Measurements from ENCODE around the gene SLC28A1.

GRCh38 chr15:84991014-84991712 lies 106.7 kb downstream of the SLC28A1 start:
- TF ChIP-seq, protein P1, sequence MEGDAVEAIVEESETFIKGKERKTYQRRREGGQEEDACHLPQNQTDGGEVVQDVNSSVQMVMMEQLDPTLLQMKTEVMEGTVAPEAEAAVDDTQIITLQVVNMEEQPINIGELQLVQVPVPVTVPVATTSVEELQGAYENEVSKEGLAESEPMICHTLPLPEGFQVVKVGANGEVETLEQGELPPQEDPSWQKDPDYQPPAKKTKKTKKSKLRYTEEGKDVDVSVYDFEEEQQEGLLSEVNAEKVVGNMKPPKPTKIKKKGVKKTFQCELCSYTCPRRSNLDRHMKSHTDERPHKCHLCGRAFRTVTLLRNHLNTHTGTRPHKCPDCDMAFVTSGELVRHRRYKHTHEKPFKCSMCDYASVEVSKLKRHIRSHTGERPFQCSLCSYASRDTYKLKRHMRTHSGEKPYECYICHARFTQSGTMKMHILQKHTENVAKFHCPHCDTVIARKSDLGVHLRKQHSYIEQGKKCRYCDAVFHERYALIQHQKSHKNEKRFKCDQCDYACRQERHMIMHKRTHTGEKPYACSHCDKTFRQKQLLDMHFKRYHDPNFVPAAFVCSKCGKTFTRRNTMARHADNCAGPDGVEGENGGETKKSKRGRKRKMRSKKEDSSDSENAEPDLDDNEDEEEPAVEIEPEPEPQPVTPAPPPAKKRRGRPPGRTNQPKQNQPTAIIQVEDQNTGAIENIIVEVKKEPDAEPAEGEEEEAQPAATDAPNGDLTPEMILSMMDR (IDR thresholded peaks at IDR 0.05; ENCODE audit: low read depth, low read length): no peak
- no peak for TF ChIP-seq POLR2A (IDR thresholded peaks at IDR 0.05; ENCODE audit: extremely low read depth, insufficient read length)
- no peak for TF ChIP-seq MAX (IDR thresholded peaks at IDR 0.05; ENCODE audit: low read depth, low read length)
- TF ChIP-seq MYC (IDR thresholded peaks at IDR 0.05; ENCODE audit: low read depth, low read length): no peak
